Skin of body (tissue), 2 donors: Measurements from ENCODE around the gene IRGQ. TPM values are rescaled to one million over a fixed set of nuclear protein-coding genes. Genes with fewer than 3 reads are reported as not detected.
"Not testable (repeated sequence)": the region's sequence is repeated elsewhere in the genome, so short reads cannot be mapped to it uniquely, and the experiment has no call there.

Experiments
- DNase-seq: peaks from one replicate; lab custom pipeline; 2025; lab: John Stamatoyannopoulos, UW
- total RNA-seq: library from RNA; depleted of rRNA; stranded (reverse); fragments of >200 nt; gene quantifications from one replicate; pipeline ENCODE4 v1.2.3, GENCODE V29; 2014

IRGQ gene, protein sequence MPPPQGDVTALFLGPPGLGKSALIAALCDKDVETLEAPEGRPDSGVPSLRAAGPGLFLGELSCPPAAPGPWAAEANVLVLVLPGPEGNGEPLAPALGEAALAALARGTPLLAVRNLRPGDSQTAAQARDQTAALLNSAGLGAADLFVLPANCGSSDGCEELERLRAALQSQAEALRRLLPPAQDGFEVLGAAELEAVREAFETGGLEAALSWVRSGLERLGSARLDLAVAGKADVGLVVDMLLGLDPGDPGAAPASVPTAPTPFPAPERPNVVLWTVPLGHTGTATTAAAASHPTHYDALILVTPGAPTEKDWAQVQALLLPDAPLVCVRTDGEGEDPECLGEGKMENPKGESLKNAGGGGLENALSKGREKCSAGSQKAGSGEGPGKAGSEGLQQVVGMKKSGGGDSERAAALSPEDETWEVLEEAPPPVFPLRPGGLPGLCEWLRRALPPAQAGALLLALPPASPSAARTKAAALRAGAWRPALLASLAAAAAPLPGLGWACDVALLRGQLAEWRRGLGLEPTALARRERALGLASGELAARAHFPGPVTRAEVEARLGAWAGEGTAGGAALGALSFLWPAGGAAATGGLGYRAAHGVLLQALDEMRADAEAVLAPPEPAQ
- total RNA-seq: 19.6 TPM

DNA sequence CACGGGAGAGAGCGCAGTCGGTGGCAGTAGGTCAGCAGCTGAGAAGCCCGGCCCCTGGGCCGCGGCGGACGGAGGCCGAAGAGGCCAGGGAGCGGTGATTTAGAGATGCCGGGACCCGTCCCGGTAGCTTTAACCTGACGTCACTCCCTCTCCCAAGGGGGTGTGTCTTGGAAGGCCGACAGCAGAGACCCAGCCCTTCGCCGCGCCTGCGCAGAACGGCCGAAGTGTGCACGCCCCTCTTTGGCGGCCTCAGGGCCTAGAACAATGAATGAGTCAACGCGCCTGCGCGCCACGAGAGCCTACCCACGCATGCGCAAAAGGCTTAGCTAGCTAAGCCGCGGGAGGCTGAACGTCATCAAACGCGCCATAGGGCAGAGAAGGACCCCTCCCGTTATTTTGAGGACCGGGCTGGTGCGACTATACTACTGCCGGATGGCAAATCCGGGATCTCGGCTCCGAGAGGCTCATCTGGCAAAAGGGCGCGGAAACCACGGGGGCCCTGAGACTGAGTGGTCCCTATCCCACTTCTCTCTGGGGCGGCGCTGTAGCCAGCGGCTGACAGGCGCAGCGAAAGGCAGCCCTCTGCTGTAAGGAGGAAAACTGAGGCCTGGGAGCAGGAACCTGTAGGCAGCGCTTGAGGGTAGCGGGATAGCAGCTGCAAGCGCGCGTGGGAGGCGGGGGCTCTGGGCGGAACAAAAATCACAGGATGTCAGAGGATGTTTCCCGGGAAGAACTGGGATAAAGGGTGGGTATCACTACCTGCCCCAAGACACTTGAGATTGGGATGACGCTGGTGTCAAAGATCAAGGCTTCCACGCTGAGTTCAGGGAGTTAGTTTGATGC, at the start of gene IRGQ, which contains the start of gene ZNF576:
TSS of gene IRGQ (minus strand) at position 136 of the 843 bp plus-strand sequence. CDS start 796 bp downstream, outside the sequence.
TSS of gene ZNF576 (plus strand) at position 597 of the 843 bp plus-strand sequence. CDS start 514 bp downstream, outside the sequence.
- peak; percentile 100 for DNase-seq

- DNase-seq: no peak
Observed at GRCh38 chr19:43644181-43644580, 48.2 kb upstream of the IRGQ start.

GRCh38 chr19:43643326-43643725, 47.4 kb upstream of the IRGQ start:
- no peak for DNase-seq

DNA sequence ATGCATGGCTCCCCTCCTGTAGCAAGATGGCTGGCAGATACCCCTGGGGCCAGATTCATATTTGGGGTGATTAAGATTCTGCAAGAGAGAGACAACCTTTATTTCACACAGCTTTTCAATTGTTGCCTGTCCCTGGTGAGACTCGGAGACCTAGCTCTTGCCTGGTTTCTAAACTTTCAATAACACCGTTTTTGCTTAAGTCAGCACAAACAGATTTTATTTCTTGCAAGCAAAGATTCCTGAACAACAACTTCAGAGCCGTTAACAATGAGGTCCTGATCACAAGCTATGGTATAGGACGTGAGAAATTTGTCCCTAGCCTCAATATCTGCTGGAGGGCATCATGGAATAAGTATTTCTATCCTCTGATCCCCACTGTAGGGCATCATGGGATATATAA, 46.6 kb upstream of the IRGQ start:
- no peak for DNase-seq

GRCh38 chr19:43641333-43641732, 45.4 kb upstream of the IRGQ start:
- no peak for DNase-seq

DNA sequence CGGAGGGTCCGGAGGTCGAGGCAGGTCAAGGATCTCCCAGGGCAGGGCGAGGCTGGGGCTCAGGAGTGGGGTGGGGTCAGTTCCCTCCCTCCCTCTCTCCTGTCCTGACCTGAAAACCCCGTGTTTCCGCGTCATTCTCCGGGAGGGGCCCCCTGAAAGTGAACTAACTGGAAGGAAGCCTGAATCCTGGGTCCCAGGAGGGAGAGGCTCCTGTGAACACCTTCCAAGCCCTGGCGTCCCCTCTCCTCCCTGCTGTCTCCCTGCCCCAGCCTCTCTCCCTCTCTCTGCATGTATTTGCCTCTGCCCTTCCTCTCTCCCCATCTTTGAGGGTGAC, 44.5 kb upstream of the IRGQ start:
- no peak for DNase-seq

DNA sequence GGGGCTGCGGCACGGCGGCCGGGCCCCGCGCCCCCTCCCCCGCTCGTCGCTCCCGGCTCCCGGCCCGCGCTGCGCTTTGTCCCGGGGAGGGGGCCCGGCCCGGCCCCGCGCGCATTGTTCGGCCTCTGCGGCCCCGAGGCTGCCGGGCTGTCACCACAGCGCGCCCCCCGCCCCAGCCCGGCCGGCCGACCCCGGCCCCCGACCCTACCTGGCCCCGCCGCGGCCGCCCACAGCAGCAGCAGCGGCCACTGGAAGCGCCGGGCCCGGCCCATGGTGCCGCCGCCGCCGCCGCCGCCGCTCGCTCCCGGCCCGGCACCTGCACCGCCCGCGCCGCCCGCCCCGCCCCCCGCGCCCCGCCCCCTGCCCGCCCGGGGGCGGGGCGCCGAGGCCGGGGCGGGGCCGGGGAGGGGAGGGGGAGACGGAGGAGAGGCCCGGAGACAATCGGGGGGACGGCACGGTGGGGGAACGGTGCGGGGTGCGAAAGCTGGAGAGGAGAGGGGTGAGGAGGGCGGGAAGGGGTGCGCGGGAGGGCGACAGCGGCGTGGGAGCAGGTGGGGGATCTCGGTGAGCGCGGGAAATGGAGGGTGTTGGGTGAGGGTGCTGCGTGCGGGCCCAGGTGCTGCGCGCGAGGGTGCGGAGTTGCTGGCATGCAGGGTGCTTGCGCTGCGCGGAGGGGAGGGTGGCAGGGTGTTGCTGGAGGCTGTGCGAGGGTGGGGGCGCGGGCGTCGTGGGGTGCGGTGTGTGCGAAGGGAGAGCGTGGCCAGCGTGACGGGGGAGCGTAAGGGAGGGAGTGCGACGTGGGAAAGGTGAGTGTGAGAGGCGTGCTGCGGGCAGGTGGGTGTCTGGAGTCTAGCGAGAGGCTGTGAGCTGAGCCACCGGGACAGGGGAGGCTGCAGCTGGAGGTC, 43.8 kb upstream of the IRGQ start, which contains the start of gene CADM4:
TSS of gene CADM4 (minus strand) at position 332 of the 905 bp plus-strand sequence. CDS start at position 272, 60 bp downstream.
- no peak for DNase-seq

DNA sequence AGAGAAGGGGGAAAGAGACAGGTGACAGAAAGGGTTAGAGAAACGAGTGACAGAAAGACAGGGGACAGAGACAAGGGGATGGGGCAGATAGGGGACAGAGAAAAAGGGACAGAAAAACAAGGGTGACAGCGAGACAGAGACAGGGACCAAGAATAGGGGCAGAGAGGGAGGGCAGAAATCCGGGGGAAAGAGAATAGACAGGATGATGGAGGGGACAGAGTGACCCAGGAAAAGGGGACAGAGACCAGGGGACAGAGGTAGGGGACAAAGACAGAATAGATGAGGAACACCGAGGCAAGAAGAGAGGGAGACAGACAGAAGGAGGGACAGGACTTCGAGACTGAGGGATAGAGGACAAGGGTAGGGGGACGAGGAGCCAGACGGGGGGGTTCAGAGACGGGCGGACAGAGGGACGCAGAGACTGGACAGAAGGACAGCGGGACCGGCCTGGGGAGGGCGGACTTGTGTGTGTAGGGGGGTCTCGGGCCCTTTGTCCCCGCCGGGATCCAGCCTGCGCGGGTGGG, 43.1 kb upstream of the IRGQ start:
- no peak for DNase-seq

GRCh38 chr19:43638214-43638994, 42.5 kb upstream of the IRGQ start:
- DNase-seq: no peak

DNA sequence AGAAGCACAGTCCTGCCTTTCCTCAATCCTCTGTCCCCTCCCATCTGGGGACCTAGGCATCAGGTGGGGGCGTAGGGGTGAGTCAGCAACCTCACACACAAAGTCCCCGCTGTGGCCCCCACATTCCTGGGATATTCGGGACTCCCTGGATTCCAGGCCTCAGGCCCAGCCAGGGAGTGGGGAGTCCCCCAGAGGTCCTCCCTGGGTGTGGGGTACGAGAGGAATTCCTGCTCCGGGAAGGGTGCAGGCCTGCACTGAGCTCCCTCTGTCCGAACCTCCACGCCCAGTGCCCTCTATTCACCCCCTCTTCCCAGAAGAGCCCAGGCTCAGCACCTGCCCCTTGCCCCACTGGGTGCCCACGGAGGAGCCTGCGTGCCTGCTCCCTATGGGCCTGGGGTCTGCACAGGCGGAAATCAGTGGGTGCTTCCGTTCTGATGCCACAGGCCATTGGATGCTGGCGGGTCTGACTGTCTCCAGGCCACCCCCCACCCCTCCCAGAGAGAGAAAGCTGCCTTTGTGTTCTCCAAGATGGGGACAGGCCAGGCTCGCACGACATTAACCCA, 40.3 kb upstream of the IRGQ start:
- no peak for DNase-seq

DNA sequence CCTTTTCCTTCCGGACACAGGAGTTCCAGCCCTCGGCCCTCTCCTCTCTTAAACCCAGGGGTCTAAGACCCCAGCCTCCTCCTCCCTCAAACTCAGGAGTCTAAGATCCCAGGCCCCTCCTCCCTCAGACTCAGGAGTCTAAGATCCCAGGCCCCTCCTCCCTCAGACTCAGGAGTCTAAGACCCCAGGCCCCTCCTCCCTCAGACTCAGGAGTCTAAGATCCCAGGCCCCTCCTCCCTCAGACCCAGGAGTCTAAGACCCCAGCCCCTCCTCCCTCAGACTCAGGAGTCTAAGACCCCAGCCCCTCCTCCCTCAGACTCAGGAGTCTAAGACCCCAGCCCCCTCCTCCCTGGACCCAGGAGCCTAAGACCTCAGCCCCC, 39.6 kb upstream of the IRGQ start:
- not testable (repeated sequence) for DNase-seq

DNA sequence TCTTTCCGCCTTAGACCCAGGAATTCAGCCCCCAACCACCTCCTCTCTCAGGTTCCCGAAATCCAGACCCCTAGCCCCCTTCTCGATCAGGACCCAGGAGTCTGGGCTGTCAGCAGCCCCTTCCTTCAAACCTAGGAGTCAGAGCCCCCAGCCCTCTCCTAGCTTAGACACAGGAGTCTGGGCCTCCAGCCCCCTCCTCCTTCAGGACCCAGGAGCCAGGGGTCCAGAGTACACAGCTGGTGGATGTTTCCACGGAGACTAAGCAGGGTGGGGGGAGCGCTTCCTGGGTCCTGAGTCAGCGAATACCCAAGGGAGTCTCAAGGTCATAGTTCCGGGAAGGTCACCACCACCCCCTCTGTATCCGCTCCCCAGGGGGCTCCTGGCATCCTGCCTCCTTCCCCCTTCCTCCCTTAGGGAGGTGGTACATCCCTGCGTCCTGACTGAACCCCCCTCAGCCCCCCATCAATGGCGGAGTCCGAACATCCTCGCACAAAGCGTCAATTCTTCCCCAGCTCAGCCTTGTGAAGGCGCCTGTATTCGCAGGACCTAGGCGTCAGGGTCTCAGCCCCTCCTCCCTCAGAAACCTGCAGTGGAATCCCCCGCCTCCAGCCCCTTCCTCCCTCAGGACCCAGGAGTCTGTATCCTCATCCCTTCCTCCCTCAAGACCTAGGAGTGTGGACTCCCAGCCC, 39.1 kb upstream of the IRGQ start:
- no peak for DNase-seq

- DNase-seq: no peak
Observed at GRCh38 chr19:43634506-43634871, 38.6 kb upstream of the IRGQ start.

DNA sequence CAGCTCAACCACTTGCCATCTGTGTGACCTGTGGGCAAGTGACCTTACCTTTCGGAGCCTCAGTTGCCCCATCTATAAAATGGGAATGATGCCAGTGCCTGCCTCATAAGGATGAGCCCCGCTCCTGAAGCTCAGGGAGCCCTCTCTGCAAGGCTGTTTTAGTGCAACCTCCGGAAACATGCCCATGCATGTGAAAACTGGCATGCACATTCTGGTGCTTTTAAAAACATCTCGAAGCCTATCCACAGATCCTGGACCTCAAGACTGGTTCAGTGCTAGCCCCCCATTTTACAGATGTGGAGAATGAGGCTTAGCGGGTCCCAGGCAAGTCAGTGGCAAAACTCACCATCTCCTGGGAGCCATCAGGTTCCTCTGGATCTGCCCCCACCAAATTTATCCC, 38.1 kb upstream of the IRGQ start:
- no peak for DNase-seq

- DNase-seq: no peak
Observed at GRCh38 chr19:43633520-43633919, 37.6 kb upstream of the IRGQ start.

- DNase-seq: no peak
Observed at GRCh38 chr19:43631491-43631890, 35.6 kb upstream of the IRGQ start.

- no peak for DNase-seq
Observed at GRCh38 chr19:43628646-43629326, 32.9 kb upstream of the IRGQ start.

DNA sequence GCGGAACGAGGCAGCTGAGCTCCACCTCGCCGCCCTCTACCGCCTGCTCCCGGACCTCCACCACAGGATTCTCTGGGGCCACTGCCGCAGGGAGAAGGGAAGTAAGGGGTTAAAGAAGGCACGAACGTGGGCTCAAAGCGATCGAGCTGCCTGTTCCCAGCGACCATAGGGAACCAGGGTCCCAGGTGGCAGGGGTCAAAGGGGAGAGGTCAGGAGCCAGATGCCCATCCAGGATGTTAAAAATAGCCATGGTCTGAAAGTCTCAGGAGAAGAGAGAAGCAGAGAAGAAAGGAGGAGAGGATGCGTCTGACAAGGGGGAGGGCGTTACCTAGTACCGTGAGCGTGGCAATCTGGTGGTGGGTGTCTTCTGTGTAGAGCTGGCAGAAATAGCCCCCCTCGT, 30.9 kb upstream of the IRGQ start:
- no peak for DNase-seq
